ENCODE measurements around the gene SLFN5.
"Not testable (repeated sequence)": the region's sequence is repeated elsewhere in the genome, so short reads cannot be mapped to it uniquely, and the experiment has no call there.

DNA sequence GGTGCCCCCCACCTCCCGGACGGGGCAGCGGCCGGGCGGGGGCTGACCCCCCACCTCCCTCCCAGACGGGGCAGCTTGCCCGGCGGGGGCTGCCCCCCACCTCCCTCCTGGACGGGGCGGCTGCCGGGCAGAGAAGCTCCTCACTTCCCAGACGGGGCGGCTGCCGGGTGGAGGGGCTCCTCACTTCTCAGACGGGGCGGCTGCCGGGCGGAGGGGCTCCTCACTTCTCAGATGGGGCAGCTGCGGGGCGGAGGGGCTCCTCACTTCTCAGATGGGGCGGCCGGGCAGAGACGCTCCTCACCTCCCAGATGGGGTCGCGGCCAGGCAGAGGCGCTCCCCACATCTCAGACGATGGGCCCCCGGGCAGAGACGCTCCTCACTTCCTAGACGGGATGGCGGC is 47.8 kb upstream of the SLFN5 start:
- TF ChIP-seq POLR2AphosphoS5 (IDR thresholded peaks at IDR 0.05; ENCODE audit: low read depth, low read length); TAF1 (IDR thresholded peaks at IDR 0.05; ENCODE audit: borderline replicate concordance, low read depth, low read length): not testable (repeated sequence)

Measured in GM12892 (cell line).